PC-9 (cell line): ENCODE results near the gene SLC2A6. TPM values are rescaled to one million over a fixed set of nuclear protein-coding genes. Genes with fewer than 3 reads are reported as not detected.

Source experiments
- BruUV-seq: library from RNA; stranded (reverse); fragments of 400-500 nt; replicated peaks from 2 replicates; lab custom pipeline; 2021; lab: Mats Ljungman, UMichigan
- CTCF ChIA-PET: fragments of 300-600 bp; sonication (Branson Sonifier 250); formaldehyde crosslinking; loops from one replicate; lab custom pipeline; 2022; ENCODE audit warnings: antibody characterized with exemption; lab: Charles Lee
- POLR2A ChIA-PET: fragments of 300-600 bp; sonication (Branson Sonifier 250); formaldehyde crosslinking; loops from one replicate; lab custom pipeline; 2022; ENCODE audit warnings: antibody characterized with exemption; ENCODE audit not compliant: unreplicated experiment; lab: Charles Lee
- DNase-seq, 2 experiments: peaks; one replicate each; pipeline versions ENCODE4 v3.0.0 to v3.0.0-alpha.2; 2015 to 2022; ENCODE audit warnings: mixed read lengths in 1 of 2
- H2AFZ ChIP-seq: fragments of 200-600 bp; sonication (generic); 2 replicates; pipeline ENCODE4 v1.8.1; 2017; ENCODE audit warnings: antibody characterized with exemption
- H3F3A ChIP-seq: fragments of 200-600 bp; sonication (generic); 2 replicates; pipeline ENCODE4 v1.8.1; 2017; ENCODE audit warnings: antibody characterized with exemption, mild to moderate bottlenecking, low read depth; ENCODE audit not compliant: insufficient read depth
- H3K27ac ChIP-seq: fragments of 200-600 bp; sonication (generic); 2 replicates; pipeline ENCODE4 v1.6.1; 2016; ENCODE audit warnings: mixed run types
- H3K27me3 ChIP-seq: fragments of 200-600 bp; sonication (generic); 2 replicates; pipeline ENCODE4 v1.6.1; 2016; ENCODE audit warnings: low read depth, mixed run types; ENCODE audit not compliant: insufficient read depth
- H3K36me3 ChIP-seq: fragments of 200-600 bp; sonication (generic); 2 replicates; pipeline ENCODE4 v1.6.1; 2016; ENCODE audit warnings: low read depth, mixed run types
- H3K4me1 ChIP-seq: fragments of 200-600 bp; sonication (generic); replicated peaks from 2 replicates; pipeline ENCODE4 v1.6.1; 2016; ENCODE audit warnings: mixed run types; ENCODE audit not compliant: insufficient read depth
- H3K4me2 ChIP-seq: fragments of 200-600 bp; sonication (generic); 2 replicates; pipeline ENCODE4 v1.6.1; 2017; ENCODE audit warnings: mixed run types
- H3K4me3 ChIP-seq: fragments of 200-600 bp; sonication (generic); 2 replicates; pipeline ENCODE4 v1.6.1; 2016; ENCODE audit warnings: mixed run types
- H3K79me2 ChIP-seq: fragments of 200-600 bp; sonication (generic); 2 replicates; pipeline ENCODE4 v1.6.1; 2017; ENCODE audit warnings: low read depth, mixed run types
- H3K9me2 ChIP-seq: fragments of 200-600 bp; sonication (generic); 2 replicates; pipeline ENCODE4 v1.8.1; 2017; ENCODE audit warnings: mild to moderate bottlenecking; ENCODE audit not compliant: insufficient read depth
- H3K9me3 ChIP-seq: fragments of 200-600 bp; sonication (generic); 2 replicates; pipeline ENCODE4 v1.8.1; 2016; ENCODE audit warnings: low read depth; ENCODE audit not compliant: insufficient read depth
- H4K20me1 ChIP-seq: fragments of 200-600 bp; sonication (generic); 2 replicates; pipeline ENCODE4 v1.8.1; 2017; ENCODE audit not compliant: insufficient read depth
- CTCF ChIP-seq: fragments of 200-600 bp; sonication (generic); conservative IDR thresholded peaks from 2 replicates; pipeline ENCODE4 v1.6.1; 2017; ENCODE audit warnings: mixed run types, antibody characterized with exemption, mild to moderate bottlenecking, moderate library complexity
- EZH2 ChIP-seq: fragments of 200-600 bp; sonication (generic); IDR thresholded peaks from 2 replicates; pipeline ENCODE4 v1.8.0; 2017; ENCODE audit warnings: antibody characterized with exemption, low read depth
- intact Hi-C: fragments of 100-400 bp; cut with micrococcal nuclease; formaldehyde crosslinking; loops from one replicate; pipeline ENCODE4 v1.10.0; 2022; ENCODE audit not compliant: unreplicated experiment
- total RNA-seq: library from RNA; stranded (reverse); gene quantifications from 2 replicates; pipeline ENCODE4 v1.2.3, GENCODE V29; 2021

The SLC2A6 gene
- total RNA-seq, 1 experiment from 2014 or later: 13.1 TPM

- intact Hi-C loops: no loop called here
- no peaks in the 10 kb centered on the region for H3K9me2 ChIP-seq
- H4K20me1 ChIP-seq: no peaks in the 10 kb centered on the region
- no peaks in the 10 kb centered on the region for H3F3A ChIP-seq
- no peaks in the 10 kb centered on the region for H3K9me3 ChIP-seq
- CTCF ChIA-PET: no interaction called here
- DNase-seq: no peak
- no peak overlapping the region for H3K4me2 ChIP-seq
- no peak for TF ChIP-seq EZH2
- no peak for TF ChIP-seq CTCF
- no peaks in the 10 kb centered on the region for H3K36me3 ChIP-seq
- no peak overlapping the region for H3K4me3 ChIP-seq
- peaks cover 2% of the 10 kb centered on the region for H3K4me1 ChIP-seq
- no peak overlapping the region for H2AFZ ChIP-seq
- POLR2A ChIA-PET: no interaction called here
- H3K27me3 ChIP-seq: no peaks in the 10 kb centered on the region
- BruUV-seq: no TSS peak
- no peak overlapping the region for H3K27ac ChIP-seq
- no peaks in the 10 kb centered on the region for H3K79me2 ChIP-seq
Measured at GRCh38 chr9:133454943-133455673, 23.8 kb downstream of the SLC2A6 start.

- H3F3A ChIP-seq: no peaks in the 10 kb centered on the region
- H2AFZ ChIP-seq: no peak overlapping the region
- H4K20me1 ChIP-seq: no peaks in the 10 kb centered on the region
- no peak for TF ChIP-seq CTCF
- TF ChIP-seq EZH2: no peak
- no peaks in the 10 kb centered on the region for H3K9me3 ChIP-seq
- H3K36me3 ChIP-seq: no peaks in the 10 kb centered on the region
- no peak overlapping the region for H3K4me2 ChIP-seq
- H3K4me3 ChIP-seq: no peak overlapping the region
- no peak for DNase-seq
- no peaks in the 10 kb centered on the region for H3K79me2 ChIP-seq
- H3K4me1 ChIP-seq: peaks cover 8% of the 10 kb centered on the region
- H3K27me3 ChIP-seq: no peaks in the 10 kb centered on the region
- ChIA-PET CTCF (no interaction called here), POLR2A (no interaction called here)
- no peaks in the 10 kb centered on the region for H3K9me2 ChIP-seq
- H3K27ac ChIP-seq: no peak overlapping the region
- intact Hi-C loops: no loop called here
- BruUV-seq: no TSS peak
Measured at GRCh38 chr9:133454325-133454724, 24.6 kb downstream of the SLC2A6 start.

DNA sequence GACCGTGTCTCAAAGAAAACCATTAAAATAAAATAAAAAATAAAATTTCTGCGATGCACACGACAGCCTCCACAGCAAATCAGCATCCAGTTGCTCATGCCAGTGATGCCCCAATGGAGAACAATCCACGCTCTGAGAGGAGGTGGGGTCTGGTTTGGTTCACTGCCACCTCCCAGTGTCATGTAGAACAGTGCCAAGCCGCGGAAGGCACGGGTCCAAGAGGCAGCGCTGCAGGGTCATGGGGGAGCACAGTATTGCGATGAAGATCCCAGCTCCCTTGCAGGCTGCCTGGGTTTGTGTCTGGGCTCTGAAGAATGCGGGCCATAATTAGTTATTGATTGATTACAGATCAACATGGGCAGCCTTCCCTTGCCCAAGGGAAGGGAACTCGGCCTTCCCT is 25.2 kb downstream of the SLC2A6 start:
- Histone ChIP-seq H3K79me2 (no peaks in the 10 kb centered on the region), H3K9me2 (no peaks in the 10 kb centered on the region), H3K27me3 (no peaks in the 10 kb centered on the region), H3K4me1 (peaks cover 8% of the 10 kb centered on the region), H3K27ac (no peak overlapping the region), H3F3A (no peaks in the 10 kb centered on the region), H2AFZ (no peak overlapping the region), H3K36me3 (no peaks in the 10 kb centered on the region), H3K4me3 (no peak overlapping the region), H3K4me2 (no peak overlapping the region), H3K9me3 (no peaks in the 10 kb centered on the region), H4K20me1 (no peaks in the 10 kb centered on the region)
- ChIA-PET POLR2A (no interaction called here), CTCF (no interaction called here)
- TF ChIP-seq CTCF: no peak
- no peak for TF ChIP-seq EZH2
- DNase-seq: no peak
- intact Hi-C loops: no loop called here
- BruUV-seq: no TSS peak
